DOHH2 (cell line): Measurements from ENCODE around the gene PCF11.

ENCODE experiments used
- CTCF ChIP-seq: fragments of 200-600 bp; sonication (generic); IDR thresholded peaks from one replicate; pipeline ENCODE4 v1.5.1; 2014; ENCODE audit warnings: antibody characterized with exemption, mild to moderate bottlenecking, low read depth, low read length; ENCODE audit not compliant: poor library complexity, severe bottlenecking
- EZH2phosphoT487 ChIP-seq: fragments of 200-600 bp; sonication (generic); IDR thresholded peaks from 2 replicates; pipeline ENCODE4 v1.6.1; 2017; ENCODE audit warnings: borderline replicate concordance, mild to moderate bottlenecking, antibody characterized with exemption, low read length, moderate library complexity, mixed read lengths

DNA sequence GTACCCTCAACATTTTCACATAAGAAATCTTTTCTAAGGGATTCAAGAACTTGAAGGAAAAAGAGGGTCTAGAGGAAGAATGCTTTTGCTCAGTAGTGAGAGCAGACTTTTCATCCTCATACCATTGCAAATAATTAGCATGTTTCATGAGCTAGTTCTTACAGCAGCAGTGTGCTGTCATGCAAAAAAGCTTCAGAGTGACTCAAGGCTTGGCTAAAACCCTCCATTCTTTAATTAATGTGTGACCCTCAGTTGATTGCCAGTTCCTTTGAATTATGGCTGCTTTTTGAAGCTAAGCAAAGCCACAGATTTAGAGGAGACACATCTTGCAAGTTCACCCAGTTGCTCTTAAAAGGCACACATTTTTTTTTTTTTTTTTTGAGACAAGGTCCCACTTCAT is 36.6 kb upstream of the PCF11 start:
- TF ChIP-seq EZH2phosphoT487 (no peak), CTCF (no peak)
